Liver (tissue), 9 donors: ENCODE results near the gene GTSE1. TPM values are rescaled to one million over a fixed set of nuclear protein-coding genes. Genes with fewer than 3 reads are reported as not detected.

Experiments used
- DNase-seq: peaks from one replicate; pipeline ENCODE4 v3.0.0-alpha.2; 2017; ENCODE audit warnings: low spot score
- H3K27ac ChIP-seq, 2 donors: one replicate each; pipeline ENCODE4 v1.7.0; 2013; ENCODE audit warnings: inconsistent platforms in 2 of 2, low read length in 2 of 2, control low read depth in 1 of 2, low read depth in 1 of 2, mild to moderate bottlenecking in 1 of 2
- H3K27me3 ChIP-seq, 4 donors: one replicate each; pipeline versions ENCODE4 v1.6.1 to v1.7.0; 2013; ENCODE audit warnings: low read length in 3 of 4, inconsistent platforms in 1 of 4, mild to moderate bottlenecking in 1 of 4, moderate library complexity in 1 of 4; ENCODE audit not compliant: control insufficient read depth in 4 of 4, insufficient read depth in 4 of 4
- H3K36me3 ChIP-seq, 4 donors: one replicate each; pipeline versions ENCODE4 v1.6.1 to v1.7.0; 2013; ENCODE audit warnings: low read length in 3 of 4, mild to moderate bottlenecking in 3 of 4, low read depth in 1 of 4, moderate library complexity in 1 of 4; ENCODE audit not compliant: control insufficient read depth in 4 of 4, insufficient read depth in 3 of 4
- H3K4me1 ChIP-seq, 4 donors: one replicate each; pipeline versions ENCODE4 v1.6.1 to v1.7.0; 2013; ENCODE audit warnings: low read length in 3 of 4, mild to moderate bottlenecking in 3 of 4, moderate library complexity in 1 of 4; ENCODE audit not compliant: control insufficient read depth in 4 of 4, insufficient read depth in 4 of 4
- H3K4me3 ChIP-seq, 3 donors: one replicate each; pipeline versions ENCODE4 v1.6.1 to v1.7.0; 2013; ENCODE audit warnings: low read length in 3 of 3, control low read depth in 1 of 3, low read depth in 1 of 3, mild to moderate bottlenecking in 1 of 3
- H3K9ac ChIP-seq, 2 donors: one replicate each; pipeline ENCODE4 v1.7.0; 2013; ENCODE audit warnings: low read length in 2 of 2, mild to moderate bottlenecking in 2 of 2, moderate library complexity in 2 of 2, control low read depth in 1 of 2, low read depth in 1 of 2
- H3K9me3 ChIP-seq, 4 donors: one replicate each; pipeline versions ENCODE4 v1.6.1 to v1.7.0; 2013; ENCODE audit warnings: low read length in 3 of 4; ENCODE audit not compliant: control insufficient read depth in 4 of 4
- ATF3 ChIP-seq: IDR thresholded peaks from 2 replicates; pipeline ENCODE4 v1.6.1; 2016; ENCODE audit warnings: antibody characterized with exemption
- CTCF ChIP-seq: fragments of 150-350 bp; IDR thresholded peaks from 2 replicates; pipeline ENCODE4 v1.5.1; 2017; ENCODE audit warnings: improper control_type of control experiment, low read depth, low read length; ENCODE audit not compliant: missing input control
- EGR1 ChIP-seq, 2 donors: IDR thresholded peaks; 2 replicates each; pipeline ENCODE4 v1.6.1; 2016 to 2018; ENCODE audit warnings: antibody characterized with exemption in 2 of 2, low read depth in 2 of 2
- FOXA1 ChIP-seq: IDR thresholded peaks from 2 replicates; pipeline ENCODE4 v1.6.1; 2016; ENCODE audit warnings: antibody characterized with exemption
- FOXA2 ChIP-seq: IDR thresholded peaks from 2 replicates; pipeline ENCODE4 v1.6.1; 2016; ENCODE audit warnings: antibody characterized with exemption
- GABPA ChIP-seq, 2 donors: IDR thresholded peaks in 1 of 2; conservative IDR thresholded peaks in 1 of 2; 2 replicates each; pipeline ENCODE4 v1.6.1; 2016; ENCODE audit warnings: antibody characterized with exemption in 2 of 2, mild to moderate bottlenecking in 1 of 2, moderate library complexity in 1 of 2
- HNF4A ChIP-seq, 2 donors: conservative IDR thresholded peaks; 2 replicates each; pipeline ENCODE4 v1.6.1; 2016; ENCODE audit warnings: antibody characterized with exemption in 2 of 2, mild to moderate bottlenecking in 2 of 2
- JUND ChIP-seq, 2 donors: IDR thresholded peaks; 2 replicates each; pipeline ENCODE4 v1.6.1; 2016; ENCODE audit warnings: antibody characterized with exemption in 2 of 2
- MAX ChIP-seq: IDR thresholded peaks from 2 replicates; pipeline ENCODE4 v1.6.1; 2016; ENCODE audit warnings: antibody characterized with exemption
- NR2F2 ChIP-seq: IDR thresholded peaks from 2 replicates; pipeline ENCODE4 v1.6.1; 2016; ENCODE audit warnings: antibody characterized with exemption
- REST ChIP-seq: IDR thresholded peaks from 2 replicates; pipeline ENCODE4 v1.6.1; 2016; ENCODE audit warnings: antibody characterized with exemption, mild to moderate bottlenecking
- RXRA ChIP-seq, 2 donors: IDR thresholded peaks; 2 replicates each; pipeline ENCODE4 v1.6.1; 2017 to 2018; ENCODE audit warnings: antibody characterized with exemption in 2 of 2, mild to moderate bottlenecking in 1 of 2
- SP1 ChIP-seq: IDR thresholded peaks from 2 replicates; pipeline ENCODE4 v1.6.1; 2018; ENCODE audit warnings: antibody characterized with exemption, mild to moderate bottlenecking
- TAF1 ChIP-seq: conservative IDR thresholded peaks from 2 replicates; pipeline ENCODE4 v1.6.1; 2016; ENCODE audit warnings: antibody characterized with exemption, mild to moderate bottlenecking
- YY1 ChIP-seq: IDR thresholded peaks from 2 replicates; pipeline ENCODE4 v1.6.1; 2016; ENCODE audit warnings: antibody characterized with exemption, mild to moderate bottlenecking
- WGBS: extraction: QIAGEN DNeasy Blood & Tissue Kit; methylation state at CpG from one replicate; pipeline ENCODE4 v1.1.7; 2013; 5-methylcytosine and 5-hydroxymethylcytosine counted together
- polyA plus RNA-seq, 2 donors: library from polyadenylated mRNA; stranded (reverse) in 1 of 2; unstranded in 1 of 2; fragments of 200-250 nt in 1 of 2; fragments of >200 nt in 1 of 2; fragmentation: Nextera tagmentation in 1 of 2; extraction: Ambion mirVana in 1 of 2; gene quantifications; one replicate each; pipeline versions ENCODE4 v1.2.1 to v1.2.3, GENCODE V29; 2013 to 2015
- total RNA-seq, 2 donors: library from RNA; depleted of rRNA; stranded (reverse); fragments of >200 nt; gene quantifications; one replicate each; pipeline ENCODE4 v1.2.3, GENCODE V29; 2014
- donor health status: healthy.
- donor health status: healthy.
- donor health status: healthy.
- donor health status: healthy.
- donor health status: healthy.

GTSE1 gene
- total and polyA plus RNA-seq, 4 donors, result 0.17 to 13.9 (median 0.85) TPM

- no peak overlapping the region for H3K27ac ChIP-seq
- no peaks in the 10 kb centered on the region for H3K27me3 ChIP-seq
- 96% methylated on average over 13 of the region's 13 CpGs for WGBS
- no peak overlapping the region for H3K9ac ChIP-seq
- H3K4me1 ChIP-seq, result peaks cover 7 to 28% (median 16%) of the 10 kb centered on the region in 4 donors
- DNase-seq, result no peak
- no peak overlapping the region for H3K4me3 ChIP-seq
- no peaks in the 10 kb centered on the region for H3K36me3 ChIP-seq
- TF ChIP-seq EGR1 (IDR thresholded peaks at IDR 0.05; ENCODE audit: low read depth in 2 of 2) (no peak), SP1 (no peak), NR2F2 (no peak), CTCF (no peak), TAF1 (no peak), FOXA2 (no peak), REST (no peak), JUND (IDR thresholded peaks at IDR 0.05) (no peak), ATF3 (no peak)
- no peaks in the 10 kb centered on the region for H3K9me3 ChIP-seq
Measured at GRCh38 chr22:46299101-46299500, 2.4 kb downstream of the GTSE1 start.

- Histone ChIP-seq H3K4me1 (peaks cover 7 to 21% (median 16%) of the 10 kb centered on the region in 4 donors), H3K36me3 (no peaks in the 10 kb centered on the region), H3K9me3 (no peaks in the 10 kb centered on the region), H3K9ac (no peak overlapping the region), H3K4me3 (no peak overlapping the region), H3K27ac (no peak overlapping the region), H3K27me3 (no peaks in the 10 kb centered on the region)
- WGBS, result 95% methylated on average over 7 of the region's 7 CpGs
- DNase-seq, result no peak
- no peak for TF ChIP-seq CTCF
- no peak for TF ChIP-seq RXRA (IDR thresholded peaks at IDR 0.05)
- no peak for TF ChIP-seq JUND (IDR thresholded peaks at IDR 0.05)
- TF ChIP-seq GABPA (IDR thresholded peaks at IDR 0.05 in 1 of 2, conservative IDR thresholded peaks at IDR 0.05 in 1 of 2), result no peak
- TF ChIP-seq YY1, result no peak
- TF ChIP-seq ATF3, result no peak
- TF ChIP-seq MAX, result no peak
- TF ChIP-seq NR2F2, result no peak
- no peak for TF ChIP-seq FOXA1
- no peak for TF ChIP-seq SP1
- no peak for TF ChIP-seq HNF4A (conservative IDR thresholded peaks at IDR 0.05)
- TF ChIP-seq FOXA2, result no peak
Measured at GRCh38 chr22:46300491-46300890, 3.8 kb downstream of the GTSE1 start.
